Measurements from ENCODE around the gene SNX27. TPM values are rescaled to one million over a fixed set of nuclear protein-coding genes. Genes with fewer than 3 reads are reported as not detected.
"Not testable (repeated sequence)": the region's sequence is repeated elsewhere in the genome, so short reads cannot be mapped to it uniquely, and the experiment has no call there.

SNX27 gene
- total RNA-seq, 2 experiments from 2014 or later = 25.2 to 27.7 TPM

GRCh38 chr1:151728151-151729054 lies 116.6 kb downstream of the SNX27 start:
- no peak for DNase-seq
- Mint-ChIP-seq H3K27ac (no peak overlapping the region), H3K27me3 (peaks cover 65% of the 10 kb centered on the region), H3K36me3 (no peaks in the 10 kb centered on the region), H3K4me1 (no peaks in the 10 kb centered on the region), H3K9me3 (no peaks in the 10 kb centered on the region), H3K4me3 (no peak overlapping the region)

- peaks cover 55% of the 10 kb centered on the region for H3K27me3 Mint-ChIP-seq
- no peaks in the 10 kb centered on the region for H3K36me3 Mint-ChIP-seq
- H3K9me3 Mint-ChIP-seq = no peaks in the 10 kb centered on the region
- H3K4me3 Mint-ChIP-seq = no peak overlapping the region
- no peak for DNase-seq
- no peaks in the 10 kb centered on the region for H3K4me1 Mint-ChIP-seq
- no peak overlapping the region for H3K27ac Mint-ChIP-seq
Observed at GRCh38 chr1:151729157-151729965, 117.5 kb downstream of the SNX27 start.

GRCh38 chr1:151729966-151730291 lies 118.1 kb downstream of the SNX27 start:
- Mint-ChIP-seq H3K27me3 (peaks cover 50% of the 10 kb centered on the region), H3K9me3 (no peaks in the 10 kb centered on the region), H3K4me1 (no peaks in the 10 kb centered on the region), H3K4me3 (no peak overlapping the region), H3K27ac (no peak overlapping the region), H3K36me3 (no peaks in the 10 kb centered on the region)
- no peak for DNase-seq

- peaks cover 23% of the 10 kb centered on the region for H3K27me3 Mint-ChIP-seq
- H3K9me3 Mint-ChIP-seq = peaks cover 3% of the 10 kb centered on the region
- H3K4me1 Mint-ChIP-seq = no peaks in the 10 kb centered on the region
- H3K4me3 Mint-ChIP-seq = no peak overlapping the region
- H3K36me3 Mint-ChIP-seq = no peaks in the 10 kb centered on the region
- H3K27ac Mint-ChIP-seq = no peak overlapping the region
- DNase-seq = no peak
Observed at GRCh38 chr1:151733126-151733525, 121.3 kb downstream of the SNX27 start.

- not testable (repeated sequence) for H3K4me1 Mint-ChIP-seq, H3K4me3 Mint-ChIP-seq, DNase-seq, H3K27ac Mint-ChIP-seq, H3K9me3 Mint-ChIP-seq, H3K36me3 Mint-ChIP-seq
- peaks cover 14% of the 10 kb centered on the region for H3K27me3 Mint-ChIP-seq
Observed at GRCh38 chr1:151733995-151734394, 122.1 kb downstream of the SNX27 start.

- Mint-ChIP-seq H3K36me3 (no peaks in the 10 kb centered on the region), H3K4me1 (no peaks in the 10 kb centered on the region)
Observed at GRCh38 chr1:151737026-151737425, 125.2 kb downstream of the SNX27 start.

GRCh38 chr1:151737479-151737878 lies 125.6 kb downstream of the SNX27 start:
- no peaks in the 10 kb centered on the region for H3K4me1 Mint-ChIP-seq
- no peak for DNase-seq
- H3K4me3 Mint-ChIP-seq = no peak overlapping the region
- H3K9me3 Mint-ChIP-seq = peaks cover 3% of the 10 kb centered on the region
- no peak overlapping the region for H3K27ac Mint-ChIP-seq
- H3K36me3 Mint-ChIP-seq = no peaks in the 10 kb centered on the region
- peaks cover 3% of the 10 kb centered on the region for H3K27me3 Mint-ChIP-seq

More at GRCh38 chr1:151737026-151737425, 125.2 kb downstream of the SNX27 start:
- H3K27ac Mint-ChIP-seq = no peak overlapping the region
- DNase-seq = no peak
- peaks cover 3% of the 10 kb centered on the region for H3K9me3 Mint-ChIP-seq
- H3K4me3 Mint-ChIP-seq = no peak overlapping the region
- H3K27me3 Mint-ChIP-seq = peaks cover 5% of the 10 kb centered on the region

- Mint-ChIP-seq H3K27ac (no peak overlapping the region), H3K36me3 (no peaks in the 10 kb centered on the region)
Observed at GRCh38 chr1:151739590-151740355, 127.9 kb downstream of the SNX27 start.

GRCh38 chr1:151741516-151741915 lies 129.7 kb downstream of the SNX27 start:
- no peak overlapping the region for H3K4me3 Mint-ChIP-seq
- H3K4me1 Mint-ChIP-seq = no peaks in the 10 kb centered on the region
- no peak for DNase-seq
- H3K27me3 Mint-ChIP-seq = peaks cover 12% of the 10 kb centered on the region
- no peak overlapping the region for H3K27ac Mint-ChIP-seq
- H3K9me3 Mint-ChIP-seq = peaks cover 3% of the 10 kb centered on the region
- no peaks in the 10 kb centered on the region for H3K36me3 Mint-ChIP-seq

More at GRCh38 chr1:151739590-151740355, 127.9 kb downstream of the SNX27 start:
- Mint-ChIP-seq H3K9me3 (peaks cover 3% of the 10 kb centered on the region), H3K4me1 (no peaks in the 10 kb centered on the region), H3K27me3 (no peaks in the 10 kb centered on the region), H3K4me3 (no peak overlapping the region)
- DNase-seq = no peak

Other genes starting within 250 kb of the SNX27 start
- gene SELENBP1, start 239.3 kb upstream of the SNX27 start, total RNA-seq = not detected
- 100 to 1,000 TPM; 413 to 425 TPM for gene PSMB4, start 212.5 kb upstream of the SNX27 start, total RNA-seq
- 10 to 100 TPM; 52.1 to 63.1 TPM for gene POGZ, start 152.6 kb upstream of the SNX27 start, total RNA-seq
- gene CGN, start 100.7 kb upstream of the SNX27 start, total RNA-seq = 1 to 10 TPM; 1.3 to 2.0 TPM
- 1 to 10 TPM; 2.3 to 2.9 TPM for gene TUFT1, start 71.7 kb upstream of the SNX27 start, total RNA-seq
- not detected for gene CELF3, start 104.8 kb downstream of the SNX27 start, total RNA-seq
- not detected for gene RIIAD1, start 109.5 kb downstream of the SNX27 start, total RNA-seq
- 100 to 1,000 TPM; 157 to 172 TPM for gene MRPL9, start 151.4 kb downstream of the SNX27 start, total RNA-seq
- 1 to 10 TPM; 9.0 to 9.1 TPM for gene TDRKH, start 178.4 kb downstream of the SNX27 start, total RNA-seq
- not detected for gene LINGO4, start 193.4 kb downstream of the SNX27 start, total RNA-seq
- under 1 TPM; 0.06 to 0.12 TPM for gene RORC, start 219.8 kb downstream of the SNX27 start, total RNA-seq
- under 1 TPM; 0.68 to 0.76 TPM for gene C2CD4D, start 227.8 kb downstream of the SNX27 start, total RNA-seq
- not detected for gene THEM5, start 241.7 kb downstream of the SNX27 start, total RNA-seq